GM12878 (cell line): Measurements from ENCODE around the gene C16orf92.

Experiments used
- CTCF ChIP-seq, 3 experiments: IDR thresholded peaks in 2 of 3; conservative IDR thresholded peaks in 1 of 3; 2 replicates each; pipeline ENCODE4 v1.5.1; 2011; ENCODE audit warnings: low read depth in 3 of 3, low read length in 3 of 3, mild to moderate bottlenecking in 3 of 3, control low read depth in 2 of 3, moderate library complexity in 2 of 3, inconsistent platforms in 1 of 3, mixed read lengths in 1 of 3; ENCODE audit not compliant: control insufficient read depth in 2 of 3, insufficient read depth in 1 of 3; ENCODE audit errors: extremely low read depth in 1 of 3
- EP300 ChIP-seq, 2 experiments: fragments of 150-350 bp in 1 of 2; IDR thresholded peaks; 2 replicates each; pipeline ENCODE4 v1.6.1; 2011 to 2012; ENCODE audit warnings: low read depth in 2 of 2, low read length in 2 of 2, borderline replicate concordance in 1 of 2, improper control_type of control experiment in 1 of 2, inconsistent platforms in 1 of 2; ENCODE audit not compliant: control insufficient read depth in 1 of 2
- MAX ChIP-seq: IDR thresholded peaks from 2 replicates; pipeline ENCODE4 v1.6.1; 2012; ENCODE audit warnings: low read depth, low read length, improper control_type of control experiment
- NBN ChIP-seq: fragments of 450-650 bp; IDR thresholded peaks from 2 replicates; pipeline ENCODE4 v1.6.1; 2016

GRCh38 chr16:29987371-29988085 is 35.5 kb upstream of the C16orf92 start:
- TF ChIP-seq EP300 (IDR thresholded peaks at IDR 0.05; ENCODE audit: borderline replicate concordance in 1 of 2, control insufficient read depth in 1 of 2, low read depth in 2 of 2, low read length in 2 of 2) = no peak
- TF ChIP-seq MAX = no peak
- no peak for TF ChIP-seq CTCF (IDR thresholded peaks at IDR 0.05 in 2 of 3, conservative IDR thresholded peaks at IDR 0.05 in 1 of 3; ENCODE audit: control insufficient read depth in 2 of 3, extremely low read depth in 1 of 3, insufficient read depth in 1 of 3, low read depth in 3 of 3, low read length in 3 of 3)
- TF ChIP-seq NBN = no peak
